Erythroblast (primary cell): Measurements from ENCODE around the gene CDH13.

Experiments used
- GATA1 ChIP-seq: IDR thresholded peaks from 2 replicates; pipeline ENCODE4 v1.6.1; 2011; ENCODE audit warnings: low read depth, mild to moderate bottlenecking, control low read depth, low read length, moderate library complexity
- POLR2A ChIP-seq: IDR thresholded peaks from 2 replicates; pipeline ENCODE4 v1.6.1; 2011; ENCODE audit warnings: mild to moderate bottlenecking, low read length

- TF ChIP-seq POLR2A, result no peak
- no peak for TF ChIP-seq GATA1
Measured at GRCh38 chr16:82834151-82834815, 207.5 kb downstream of the CDH13 start.
